HG02763 (cell line): Measurements from ENCODE around the gene GRAMD2B.
"Not testable (repeated sequence)": the region's sequence is repeated elsewhere in the genome, so short reads cannot be mapped to it uniquely, and the experiment has no call there.

Experiments
- ATAC-seq: cut with Tn5 transposase; IDR thresholded peaks from one replicate; pipeline ENCODE4 v1.9.1; 2021; ENCODE audit warnings: mild to moderate bottlenecking, moderate library complexity; ENCODE audit not compliant: unreplicated experiment

Gene GRAMD2B

DNA sequence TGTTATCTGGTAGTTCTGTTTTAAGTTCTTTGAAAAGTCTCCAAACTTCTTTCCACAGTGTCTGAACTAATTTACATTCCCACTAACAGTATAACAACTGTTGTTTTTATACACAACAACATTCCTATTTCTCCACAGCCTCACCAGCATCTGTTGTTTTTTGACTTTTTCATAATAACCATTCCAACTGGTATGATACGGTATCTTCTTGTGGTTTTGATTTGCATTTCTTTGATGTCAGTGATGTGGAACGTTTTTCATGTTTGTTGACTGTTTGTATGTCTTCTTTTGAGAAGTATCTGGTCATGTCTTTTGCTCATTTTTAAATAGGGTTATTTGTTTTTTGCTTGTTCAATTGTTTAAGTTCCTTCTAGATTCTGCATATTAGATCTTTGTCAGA, 12.6 kb upstream of the GRAMD2B start:
- no peak for ATAC-seq

DNA sequence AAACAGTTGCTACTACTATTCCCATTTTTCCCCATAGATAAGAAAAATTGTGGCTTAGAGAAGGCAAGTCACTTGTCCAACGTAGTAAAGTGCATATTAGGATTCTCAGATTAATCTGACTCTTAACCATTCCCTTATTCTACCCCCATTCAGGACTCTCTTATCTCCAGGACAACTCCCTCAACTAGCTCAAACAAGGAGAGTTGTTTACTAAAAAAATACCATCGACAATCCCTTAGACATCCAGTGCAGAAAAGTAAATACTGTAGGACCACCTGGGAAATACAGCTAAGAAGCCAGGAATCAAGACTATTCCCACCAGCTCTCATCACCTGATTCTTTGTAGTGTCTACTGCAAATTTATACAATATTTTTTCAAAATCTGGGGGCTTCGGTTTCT, 9.4 kb upstream of the GRAMD2B start:
- ATAC-seq = no peak

DNA sequence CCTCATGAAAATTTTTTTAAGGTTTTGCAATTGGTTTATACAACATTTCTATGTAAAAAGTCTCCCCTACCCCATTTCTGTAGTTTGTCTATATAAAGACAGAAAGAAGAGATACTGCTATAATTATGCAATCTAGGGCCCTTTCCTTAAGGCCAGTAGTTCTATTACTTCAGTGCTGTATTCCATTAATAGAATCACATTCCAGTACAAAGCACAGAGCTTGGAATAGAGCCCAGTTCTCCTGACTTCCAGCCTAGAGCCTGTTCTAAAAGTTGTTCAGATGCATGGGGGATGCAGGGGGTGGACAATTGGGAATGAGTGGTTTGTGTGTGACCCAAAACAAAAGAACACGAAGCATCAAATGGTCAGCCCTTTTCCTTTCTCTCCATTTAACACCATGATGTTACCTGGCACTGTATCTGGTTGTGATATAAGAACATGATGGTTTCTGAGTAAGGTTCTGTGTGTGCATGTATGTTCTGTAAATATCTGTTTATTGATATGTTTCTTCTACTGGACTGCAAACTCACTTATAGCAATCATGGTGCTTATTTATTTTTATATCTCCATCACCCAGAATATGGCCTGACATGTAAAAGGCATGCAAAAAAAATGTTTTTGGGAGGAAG, 8.2 kb upstream of the GRAMD2B start:
- no peak for ATAC-seq

DNA sequence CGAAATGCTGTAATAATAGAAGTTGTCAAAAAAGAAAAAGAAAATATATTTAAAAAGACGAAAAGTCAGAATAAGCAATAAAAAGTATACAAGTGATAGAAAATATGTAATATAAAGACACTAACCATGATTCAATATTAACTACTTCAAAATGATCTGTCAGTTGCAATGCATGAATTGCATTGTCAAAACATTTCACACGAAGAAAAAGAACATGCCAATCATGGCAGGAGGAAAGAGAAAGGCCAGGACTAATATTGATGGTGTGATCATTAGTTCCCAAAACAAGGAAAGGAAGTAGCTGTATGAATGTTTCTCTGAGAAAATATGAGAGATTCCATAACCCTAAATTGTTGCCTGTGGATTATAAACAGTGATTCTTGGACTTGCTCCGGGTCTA, 7.4 kb upstream of the GRAMD2B start:
- no peak for ATAC-seq

DNA sequence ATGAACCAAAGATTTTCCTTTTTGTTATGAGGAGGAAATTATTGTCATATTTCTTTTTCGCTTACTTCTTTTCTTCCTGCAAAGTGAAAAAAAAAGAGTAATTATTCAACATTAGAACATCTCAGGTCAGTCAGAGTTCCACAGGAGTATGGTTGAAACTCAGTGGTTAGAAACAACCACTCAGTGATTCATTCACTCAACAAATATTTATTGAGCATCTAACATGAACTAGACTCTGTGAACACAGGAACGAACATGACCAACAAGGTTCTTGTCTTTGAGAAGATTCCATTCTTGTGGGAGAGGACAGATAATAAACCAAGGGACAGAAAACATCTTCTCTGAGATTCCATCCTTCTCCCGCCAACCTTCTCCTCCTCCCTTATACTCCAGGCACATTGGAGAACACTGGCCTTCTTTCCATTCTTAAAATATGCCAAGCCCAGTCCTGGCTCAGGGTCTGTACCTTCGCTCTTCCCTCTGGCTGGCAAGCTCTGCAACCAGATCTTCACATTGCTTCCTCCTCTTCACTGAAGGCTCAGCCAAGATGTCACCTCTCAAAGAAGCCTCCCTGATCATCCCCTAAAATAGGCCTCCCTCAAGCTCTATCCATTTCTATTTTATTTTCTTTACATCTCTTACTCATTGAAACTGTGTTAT, 6.8 kb upstream of the GRAMD2B start:
- no peak for ATAC-seq

DNA sequence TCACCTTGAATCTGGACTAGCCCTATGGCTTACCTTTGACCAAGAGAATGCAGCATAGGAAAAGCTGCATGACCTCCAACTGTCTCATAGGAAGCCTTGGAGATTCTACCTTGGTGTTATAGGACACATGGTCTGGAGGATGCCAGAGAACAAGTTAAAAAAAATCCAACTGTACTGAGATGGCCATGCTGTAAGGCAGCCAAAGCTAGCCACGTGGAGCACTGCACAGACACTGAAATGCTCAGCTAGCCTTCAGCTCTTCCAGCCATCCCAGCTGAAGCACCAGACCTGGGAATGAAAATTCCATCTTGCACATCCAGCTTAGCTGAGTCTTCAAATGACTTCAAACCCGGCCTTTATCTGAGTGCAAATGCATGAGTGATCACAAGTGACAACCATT, 6.0 kb upstream of the GRAMD2B start:
- no peak for ATAC-seq

DNA sequence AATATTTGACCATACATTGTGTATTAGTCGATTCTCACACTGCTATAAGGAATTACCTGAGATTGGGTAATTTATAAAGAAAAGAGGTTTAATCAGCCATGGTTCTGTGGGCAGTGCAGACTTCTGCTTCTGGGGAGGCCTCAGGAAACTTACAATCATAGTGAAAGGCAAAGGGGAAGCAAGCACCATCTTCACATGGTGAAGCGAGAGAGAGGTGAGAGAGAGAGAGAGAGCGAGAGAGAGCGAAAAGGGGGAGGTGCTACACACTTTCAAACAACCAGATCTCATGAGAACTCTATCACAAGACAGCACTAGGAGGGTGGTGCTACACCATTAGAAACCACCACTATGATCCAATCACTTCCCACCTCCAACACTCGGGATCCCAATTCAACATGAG, 4.1 kb upstream of the GRAMD2B start:
- ATAC-seq = no peak

DNA sequence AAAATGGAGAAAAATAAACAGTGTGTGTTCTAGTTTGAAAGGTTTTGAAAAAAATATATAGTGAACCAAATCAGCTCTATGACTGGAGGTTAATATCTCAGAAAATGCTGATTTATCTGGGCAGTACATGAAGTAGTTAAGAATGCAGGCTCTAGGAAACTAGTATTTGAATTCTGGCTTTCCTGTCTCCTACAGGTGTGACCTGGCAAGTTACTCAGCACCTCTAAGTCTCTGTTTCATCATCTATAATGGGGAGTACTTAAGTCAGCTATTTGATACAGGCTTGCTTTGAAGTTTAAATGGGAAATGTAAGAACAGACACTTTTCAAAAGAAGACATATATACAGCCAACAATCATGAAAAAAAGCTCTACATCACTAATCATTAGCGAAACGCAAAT, 5.2 kb downstream of the GRAMD2B start:
- no peak for ATAC-seq

DNA sequence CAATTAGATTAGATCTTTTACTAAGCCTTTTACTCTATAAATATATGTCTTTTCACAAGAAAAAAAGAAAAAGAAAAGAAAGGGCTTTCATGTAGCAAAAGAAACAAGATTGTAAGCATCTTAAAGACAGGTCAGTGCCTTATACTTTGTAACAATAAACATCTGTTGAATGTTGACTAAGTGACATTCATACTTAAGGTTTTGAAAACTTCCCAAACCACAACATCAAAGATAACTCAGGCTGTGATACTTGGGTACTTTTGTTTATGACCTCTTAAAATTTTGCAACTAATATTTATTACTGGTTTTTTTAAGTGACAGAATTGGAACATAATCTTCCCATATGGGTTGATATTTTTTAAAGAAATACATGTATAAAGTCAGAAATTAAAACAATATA, 7.4 kb downstream of the GRAMD2B start:
- ATAC-seq = no peak

DNA sequence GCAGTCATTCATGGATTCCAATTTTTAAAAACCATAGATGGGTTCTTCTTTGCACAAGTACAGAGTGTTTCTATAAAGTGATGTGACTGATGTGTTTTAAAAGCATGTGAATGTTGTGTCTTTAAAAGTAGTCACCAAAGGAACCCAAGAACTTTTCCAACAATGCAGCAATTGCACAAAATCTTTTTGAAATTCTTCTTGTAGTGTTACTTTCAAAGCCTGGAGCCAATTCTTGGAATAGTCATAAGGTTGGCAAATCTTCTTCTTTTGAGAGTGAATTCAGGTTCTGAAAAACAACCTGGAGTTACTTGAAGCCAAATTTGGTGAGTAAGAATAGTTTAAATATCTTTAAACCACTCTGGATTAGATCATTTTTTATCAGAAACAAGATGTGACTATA, 10.5 kb downstream of the GRAMD2B start:
- ATAC-seq = no peak

DNA sequence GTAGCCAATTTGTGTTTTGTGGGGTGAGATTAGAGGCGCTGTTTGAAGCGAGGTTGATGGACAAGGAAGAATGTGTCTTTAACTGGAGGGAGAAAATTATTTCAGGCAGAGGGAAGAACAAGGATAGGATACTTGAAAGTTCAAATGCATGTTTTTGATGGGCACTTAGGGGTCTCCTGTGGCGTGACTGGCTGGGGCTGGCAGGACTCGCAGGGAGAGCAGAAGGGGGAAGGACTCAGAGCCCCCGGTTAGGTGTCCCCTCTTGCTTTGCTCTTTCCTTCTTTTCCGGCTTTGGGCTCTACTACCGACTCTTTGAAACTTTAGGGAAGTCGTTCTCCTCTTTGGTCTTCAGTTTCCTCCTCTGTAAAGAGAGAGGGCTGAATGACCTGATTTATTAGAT, 12.1 kb downstream of the GRAMD2B start:
- no peak for ATAC-seq

DNA sequence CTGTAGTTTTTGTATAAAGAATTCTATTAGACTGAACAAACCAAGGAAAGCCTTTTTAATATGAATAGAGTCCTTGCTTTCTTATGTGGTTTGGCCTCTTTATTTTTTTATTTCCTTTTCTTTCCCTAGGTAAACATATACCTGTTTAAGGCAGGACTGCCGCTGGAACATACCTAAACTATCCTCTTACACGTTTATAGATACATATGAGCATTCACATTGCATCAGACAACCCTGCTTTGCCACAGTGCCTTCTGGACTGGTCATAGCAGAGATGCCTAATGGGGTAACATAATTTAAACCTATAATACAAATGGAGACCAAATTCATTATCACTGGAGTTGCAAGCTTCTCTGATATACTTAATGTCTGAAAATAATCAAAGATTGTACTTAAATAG, 12.5 kb downstream of the GRAMD2B start:
- no peak for ATAC-seq

DNA sequence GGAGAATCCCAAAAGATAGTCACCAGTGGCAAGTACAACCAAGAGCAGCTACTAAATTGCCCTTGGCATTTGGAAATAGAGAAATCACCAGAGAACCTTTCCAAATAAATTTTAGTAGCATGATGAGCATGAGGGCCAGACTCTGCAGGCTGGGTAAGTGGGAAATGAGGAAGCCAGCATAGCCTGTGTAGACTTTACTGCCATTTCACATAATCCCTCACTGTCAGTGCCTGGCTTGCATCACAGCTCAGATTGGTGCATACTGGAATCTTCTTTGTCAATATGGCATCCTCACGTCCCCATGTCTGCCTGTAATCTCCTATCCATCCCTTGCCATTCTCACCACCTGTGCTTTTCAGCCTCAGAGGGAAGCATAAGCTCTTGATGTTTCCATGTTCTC, 14.5 kb downstream of the GRAMD2B start:
- ATAC-seq = no peak

DNA sequence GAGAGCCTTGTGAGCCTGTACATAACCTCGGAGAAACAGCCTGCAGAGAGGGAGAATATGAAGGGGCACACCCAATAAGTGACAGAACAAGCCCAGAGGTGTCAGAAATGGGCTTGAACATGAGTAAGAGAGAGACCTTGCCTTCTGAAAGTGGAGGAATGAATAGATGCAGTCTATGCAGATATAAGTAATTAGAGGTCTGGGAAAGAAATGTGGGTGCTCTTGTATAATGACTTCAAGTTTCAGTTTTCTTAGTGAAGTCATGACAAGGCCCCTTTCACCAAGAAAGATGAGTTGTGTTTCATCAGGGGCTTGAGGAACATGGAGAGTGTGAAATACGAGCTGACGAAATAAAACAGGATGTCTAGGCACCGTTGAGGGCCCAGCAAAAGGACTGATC, 15.1 kb downstream of the GRAMD2B start:
- peak; percentile 80 for ATAC-seq

DNA sequence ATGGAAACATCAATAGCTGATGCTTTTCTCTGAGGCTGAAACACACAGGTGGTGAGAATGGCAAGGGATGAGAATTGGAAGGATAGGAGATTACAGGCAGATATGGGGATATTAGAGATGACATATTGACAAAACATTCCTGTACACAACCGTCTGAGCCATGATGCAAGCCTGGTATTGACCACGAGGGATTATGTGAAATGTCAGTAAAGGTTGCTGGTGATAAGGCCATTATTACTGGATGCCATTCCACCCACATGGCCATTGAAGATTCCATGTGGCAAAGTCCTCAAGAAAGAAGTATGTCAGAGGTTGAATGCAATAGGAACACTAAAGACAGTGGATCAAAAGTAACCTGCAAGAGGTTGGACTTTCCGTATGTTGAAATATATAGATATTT, 15.7 kb downstream of the GRAMD2B start:
- ATAC-seq = no peak

DNA sequence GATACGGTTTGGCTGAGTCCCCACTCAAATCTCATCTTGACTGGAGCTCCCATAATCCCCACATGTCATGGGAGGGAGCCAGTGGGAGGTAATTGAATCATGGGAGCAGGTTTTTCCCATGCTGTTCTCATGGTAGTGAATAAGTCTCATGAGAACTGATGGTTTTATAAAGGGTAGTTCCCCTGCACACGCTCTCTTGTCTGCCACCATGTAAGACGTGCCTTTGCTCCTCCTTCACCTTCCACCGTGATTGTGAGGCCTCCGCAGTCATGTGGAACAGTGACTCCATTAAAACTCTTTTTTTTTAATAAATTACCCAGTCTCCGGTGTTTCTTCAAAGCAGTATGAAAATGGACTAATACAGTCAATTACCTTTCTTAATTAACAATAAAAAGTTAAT, 16.5 kb downstream of the GRAMD2B start:
- ATAC-seq = not testable (repeated sequence)

DNA sequence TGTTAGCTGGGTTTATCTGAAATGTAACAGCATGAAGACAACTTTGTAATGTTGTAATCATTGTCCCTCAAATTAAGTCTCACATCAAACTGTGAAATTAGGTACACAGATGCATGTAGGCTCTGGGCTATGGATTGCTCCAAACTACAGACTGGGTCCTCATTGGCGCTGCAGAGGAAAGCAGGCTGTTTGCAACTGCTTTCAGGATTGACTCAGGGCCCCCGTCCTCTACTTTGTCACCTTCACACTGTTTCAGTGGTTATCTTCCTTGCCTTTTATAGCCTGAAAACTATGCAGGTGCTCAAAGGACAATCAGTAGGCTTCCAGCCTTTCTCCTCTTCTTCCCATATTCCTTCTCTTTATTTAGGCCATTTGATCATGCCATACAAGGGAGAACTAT, 18.0 kb downstream of the GRAMD2B start:
- ATAC-seq = no peak

DNA sequence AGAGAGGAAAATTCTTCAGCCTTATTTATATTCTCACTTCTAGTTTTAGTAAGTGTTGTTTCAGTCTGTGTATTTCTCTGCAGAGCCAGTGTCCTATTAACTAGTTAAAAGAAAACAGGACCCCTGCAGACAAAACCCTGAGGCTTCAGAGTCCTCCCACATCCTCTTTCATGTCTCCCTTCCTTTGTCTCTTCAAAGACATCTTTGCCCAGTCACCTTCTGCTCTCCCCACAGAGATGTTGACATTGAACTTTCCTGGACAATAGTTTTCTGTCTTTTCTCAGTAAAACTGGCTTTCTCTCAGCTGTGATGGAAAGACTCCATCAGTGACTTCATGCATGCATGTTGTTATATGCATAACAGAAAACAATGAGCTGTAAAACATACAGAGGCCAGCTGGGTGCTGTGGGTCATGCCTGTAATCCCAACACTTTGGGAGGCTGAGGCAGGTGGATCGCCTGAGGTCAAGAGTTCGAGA, 20.2 kb downstream of the GRAMD2B start:
- ATAC-seq = peak; percentile 90

DNA sequence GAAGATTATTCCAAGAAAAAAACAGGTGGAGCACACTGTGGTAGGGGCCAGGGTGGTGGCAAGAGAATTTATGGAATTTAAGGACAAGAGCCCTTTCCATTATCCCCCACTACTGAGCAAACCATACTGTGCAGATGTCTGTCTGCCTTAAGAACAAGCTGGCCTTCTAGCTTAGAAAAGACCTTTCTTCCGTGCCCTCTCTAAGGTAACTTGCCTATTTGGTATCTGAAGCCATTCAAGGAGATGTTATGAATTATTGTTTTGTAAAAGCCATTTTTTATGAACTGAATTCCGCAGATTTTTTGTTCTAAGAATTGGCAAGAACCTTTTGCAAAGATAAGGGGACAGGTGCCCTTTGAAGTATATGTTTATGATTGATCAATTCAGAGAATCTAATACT, 20.9 kb downstream of the GRAMD2B start:
- no peak for ATAC-seq

DNA sequence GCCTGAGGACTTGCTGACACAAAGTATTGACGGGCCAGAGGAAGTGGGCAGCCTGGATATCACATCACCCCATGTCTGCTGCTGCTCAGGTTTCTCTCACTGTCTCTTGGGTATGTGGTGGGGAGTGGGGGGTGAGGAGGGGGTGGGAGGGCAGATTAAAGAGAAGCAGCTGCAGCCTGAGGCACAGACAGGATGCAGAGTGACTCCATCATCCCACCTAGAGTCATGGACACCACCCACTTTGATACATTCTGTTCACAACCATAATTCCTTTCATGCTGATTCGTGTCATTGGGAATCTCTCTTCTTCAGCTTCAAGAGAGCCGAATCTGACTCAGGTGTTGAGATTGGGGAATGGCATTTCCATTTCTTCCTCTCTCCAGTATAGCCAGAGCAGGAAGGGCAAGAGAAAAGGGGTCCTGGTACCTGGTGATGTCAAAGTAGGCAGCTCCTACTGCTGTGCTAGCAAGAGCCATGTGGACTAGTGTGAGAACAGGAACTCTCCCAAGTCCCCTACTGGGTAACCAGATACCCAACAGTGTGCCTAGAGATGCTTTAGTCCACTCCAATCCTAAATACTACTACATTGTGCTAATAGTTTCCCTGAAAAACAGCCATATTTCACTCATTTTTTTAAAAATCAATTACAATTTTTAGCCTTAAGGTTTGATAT, 22.4 kb downstream of the GRAMD2B start:
- no peak for ATAC-seq

DNA sequence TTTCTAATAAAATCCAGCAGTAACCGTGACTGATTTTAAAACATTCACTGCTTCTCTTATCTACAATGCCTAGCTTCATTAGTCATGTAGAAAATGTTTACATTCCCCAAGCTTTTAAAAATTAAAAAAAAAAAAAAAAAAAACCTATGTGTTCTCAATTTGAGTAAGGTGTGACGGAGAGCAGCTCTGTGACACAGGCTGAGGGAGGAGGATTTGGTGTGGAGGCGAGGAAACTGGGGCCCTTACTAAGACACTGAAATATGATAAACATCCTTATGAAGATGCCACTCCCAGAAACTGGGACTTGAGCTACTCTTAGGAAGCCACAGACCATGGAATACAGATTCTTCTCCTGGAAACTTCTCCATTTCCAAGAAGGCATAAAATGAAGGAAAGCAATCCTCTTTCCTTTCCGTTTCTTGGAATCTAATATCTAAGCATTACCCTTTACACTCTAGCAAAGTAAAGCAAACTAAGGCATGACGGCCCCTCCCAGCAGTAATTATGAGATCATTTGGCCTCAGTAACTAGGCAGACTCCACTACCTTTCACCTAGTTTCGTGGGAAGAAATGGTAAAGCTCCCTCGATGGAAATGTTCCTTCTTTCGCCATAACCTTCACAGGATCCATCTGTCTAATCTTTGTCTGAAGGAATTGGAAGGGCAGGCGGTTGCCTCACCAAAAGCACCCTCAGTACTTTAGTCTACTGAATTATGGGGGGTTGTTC, 23.5 kb downstream of the GRAMD2B start:
- ATAC-seq = peak; percentile 20

DNA sequence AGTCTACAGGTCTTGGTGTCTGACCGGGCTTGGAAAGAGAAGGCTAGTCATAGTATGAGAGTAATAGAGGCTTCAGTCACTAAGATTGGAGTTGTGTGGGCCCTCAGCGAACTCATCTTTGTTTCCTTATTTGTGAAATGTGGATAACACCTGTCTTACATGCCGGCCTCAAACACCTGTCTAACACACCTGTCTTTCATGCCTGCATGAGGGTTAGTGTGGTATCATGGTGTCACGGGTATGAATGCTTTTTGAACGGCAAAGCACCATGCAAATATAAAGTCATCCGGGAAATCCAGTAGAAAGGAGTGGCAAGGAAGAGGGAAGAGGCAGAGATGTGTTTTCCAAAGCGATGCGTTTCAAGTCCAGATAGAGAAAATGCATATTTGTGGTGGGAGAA, 25.5 kb downstream of the GRAMD2B start:
- no peak for ATAC-seq
